Esophagus squamous epithelium (tissue), 5 donors: Measurements from ENCODE around the gene IKZF2. TPM values are rescaled to one million over a fixed set of nuclear protein-coding genes. Genes with fewer than 3 reads are reported as not detected.
A peak's percentile ranks its signal among the peaks of the same experiment; 100 is the strongest.

Experiments
- DNase-seq: peaks from one replicate; lab custom pipeline; 2025; lab: John Stamatoyannopoulos, UW
- H3K27ac ChIP-seq, 4 donors: fragments of 200-600 bp; sonication (generic); one replicate each; pipeline ENCODE4 v1.5.1; 2016 to 2019; ENCODE audit warnings: mild to moderate bottlenecking in 1 of 4
- H3K27me3 ChIP-seq, 4 donors: fragments of 200-600 bp; sonication (generic); 1 replicate in 3 of 4; 2 replicates in 1 of 4; pipeline versions ENCODE4 v1.5.1 to v1.6.0; 2017 to 2021; ENCODE audit warnings: antibody characterized with exemption in 1 of 4
- H3K36me3 ChIP-seq, 3 donors: fragments of 200-600 bp; sonication (generic); one replicate each; pipeline ENCODE4 v1.5.1; 2016 to 2019
- H3K4me1 ChIP-seq, 3 donors: fragments of 200-600 bp; sonication (generic); one replicate each; pipeline ENCODE4 v1.5.1; 2017 to 2019
- H3K4me3 ChIP-seq, 4 donors: fragments of 200-600 bp; sonication (generic); 1 replicate in 3 of 4; 2 replicates in 1 of 4; pipeline ENCODE4 v1.5.1; 2016 to 2019; ENCODE audit warnings: mild to moderate bottlenecking in 2 of 4, moderate library complexity in 1 of 4
- H3K9me3 ChIP-seq, 3 donors: fragments of 200-600 bp; sonication (generic); one replicate each; pipeline ENCODE4 v1.5.1; 2016 to 2019
- POLR2A ChIP-seq, 4 donors: fragments of 450-650 bp; IDR thresholded peaks; one replicate each; pipeline ENCODE4 v1.6.1; 2017; ENCODE audit warnings: antibody characterized with exemption in 4 of 4, mild to moderate bottlenecking in 4 of 4, moderate library complexity in 3 of 4
- WGBS, 2 donors: methylation state at CpG; one replicate each; pipeline ENCODE4 v1.1.5; 2018; 5-methylcytosine and 5-hydroxymethylcytosine counted together
- intact Hi-C: fragments of 100-400 bp; cut with DNase I; formaldehyde crosslinking; loops from one replicate; pipeline ENCODE4 v1.15.0; 2022
- total RNA-seq, 4 donors: library from RNA; depleted of rRNA; stranded (reverse); fragments of >200 nt; gene quantifications; one replicate each; pipeline ENCODE4 v1.1.0, GENCODE V29; 2016
- TF ChIP-seq, protein P1 (sequence below), 6 experiments: fragments of 450-650 bp in 4 of 6; fragments of 200-600 bp in 2 of 6; sonication (generic) in 2 of 6; IDR thresholded peaks; one replicate each; pipeline ENCODE4 v1.5.1; 2016 to 2019; ENCODE audit warnings: antibody characterized with exemption in 6 of 6, mild to moderate bottlenecking in 4 of 6, moderate library complexity in 4 of 6
- donor health status: DM: yes; HTN: yes; CAD: no.

The IKZF2 gene
- total RNA-seq, 4 donors from 2014 or later: 44.1 to 96.1 (median 78.6) TPM

DNA sequence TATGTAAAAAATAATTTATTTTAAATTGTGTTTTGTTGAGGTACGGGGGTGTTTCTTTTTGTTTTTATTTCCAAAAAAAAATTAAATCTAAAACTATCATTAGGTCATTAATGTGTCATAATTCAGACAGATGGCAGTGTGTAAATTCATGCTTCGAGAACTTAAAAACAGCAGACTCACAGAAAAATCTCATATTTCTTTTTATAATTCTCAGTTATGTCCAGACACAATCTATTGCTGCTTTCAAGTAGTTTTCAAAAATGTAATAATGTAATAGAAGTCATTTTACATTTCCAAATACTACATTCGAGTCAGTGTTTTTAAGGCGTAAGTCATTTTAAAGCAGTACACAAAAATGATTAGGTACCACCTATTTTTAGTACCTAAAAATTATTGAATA, 14.3 kb downstream of the IKZF2 start:
- Histone ChIP-seq H3K4me1 (no peaks in the 10 kb centered on the region), H3K9me3 (no peaks in the 10 kb centered on the region), H3K27me3 (no peaks in the 10 kb centered on the region), H3K4me3 (no peak overlapping the region), H3K27ac (no peak overlapping the region), H3K36me3 (peaks cover 0 to 42% (median 0%) of the 10 kb centered on the region in 3 donors)
- WGBS, 2 donors: 83 to 89% methylated on average over 4 of the region's 4 CpGs
- TF ChIP-seq POLR2A (IDR thresholded peaks at IDR 0.05): no peak
- TF ChIP-seq, protein P1, sequence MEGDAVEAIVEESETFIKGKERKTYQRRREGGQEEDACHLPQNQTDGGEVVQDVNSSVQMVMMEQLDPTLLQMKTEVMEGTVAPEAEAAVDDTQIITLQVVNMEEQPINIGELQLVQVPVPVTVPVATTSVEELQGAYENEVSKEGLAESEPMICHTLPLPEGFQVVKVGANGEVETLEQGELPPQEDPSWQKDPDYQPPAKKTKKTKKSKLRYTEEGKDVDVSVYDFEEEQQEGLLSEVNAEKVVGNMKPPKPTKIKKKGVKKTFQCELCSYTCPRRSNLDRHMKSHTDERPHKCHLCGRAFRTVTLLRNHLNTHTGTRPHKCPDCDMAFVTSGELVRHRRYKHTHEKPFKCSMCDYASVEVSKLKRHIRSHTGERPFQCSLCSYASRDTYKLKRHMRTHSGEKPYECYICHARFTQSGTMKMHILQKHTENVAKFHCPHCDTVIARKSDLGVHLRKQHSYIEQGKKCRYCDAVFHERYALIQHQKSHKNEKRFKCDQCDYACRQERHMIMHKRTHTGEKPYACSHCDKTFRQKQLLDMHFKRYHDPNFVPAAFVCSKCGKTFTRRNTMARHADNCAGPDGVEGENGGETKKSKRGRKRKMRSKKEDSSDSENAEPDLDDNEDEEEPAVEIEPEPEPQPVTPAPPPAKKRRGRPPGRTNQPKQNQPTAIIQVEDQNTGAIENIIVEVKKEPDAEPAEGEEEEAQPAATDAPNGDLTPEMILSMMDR (IDR thresholded peaks at IDR 0.05): no peak
- intact Hi-C loops: no loop called here
- no peak for DNase-seq

DNA sequence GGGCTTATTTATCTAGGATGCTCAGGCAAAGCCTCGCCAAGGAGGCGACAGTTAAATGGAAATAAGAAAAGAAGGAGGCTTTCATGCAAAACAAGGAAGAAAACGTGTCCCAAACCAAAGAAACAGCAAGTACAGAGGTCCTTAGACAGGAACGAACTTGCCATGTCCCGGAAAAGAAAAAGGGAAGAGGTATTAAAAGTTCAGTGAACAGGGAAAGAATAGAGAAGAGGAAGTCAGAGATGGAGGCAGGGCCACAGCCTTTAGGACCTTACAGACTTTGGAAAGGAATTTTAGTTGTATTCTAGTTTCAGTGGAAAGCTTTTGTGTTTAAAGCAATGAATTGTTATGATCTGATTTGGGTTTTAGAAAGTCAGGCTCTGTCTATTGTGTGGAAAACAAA, 22.1 kb downstream of the IKZF2 start:
- Histone ChIP-seq H3K4me1 (peaks cover 4 to 23% (median 7%) of the 10 kb centered on the region in 3 donors), H3K9me3 (no peaks in the 10 kb centered on the region), H3K27me3 (no peaks in the 10 kb centered on the region), H3K4me3 (no peak overlapping the region), H3K36me3 (peaks cover 0 to 4% (median 0%) of the 10 kb centered on the region in 3 donors), H3K27ac (peak overlapping the region in 3 of 4 donors; percentile 23 to 57 (median 37))
- intact Hi-C loops: no loop called here
- no peak for TF ChIP-seq POLR2A (IDR thresholded peaks at IDR 0.05)
- TF ChIP-seq, protein P1 (IDR thresholded peaks at IDR 0.05): no peak
- WGBS, 2 donors: 39 to 49% methylated on average over 5 of the region's 5 CpGs
- DNase-seq: no peak

DNA sequence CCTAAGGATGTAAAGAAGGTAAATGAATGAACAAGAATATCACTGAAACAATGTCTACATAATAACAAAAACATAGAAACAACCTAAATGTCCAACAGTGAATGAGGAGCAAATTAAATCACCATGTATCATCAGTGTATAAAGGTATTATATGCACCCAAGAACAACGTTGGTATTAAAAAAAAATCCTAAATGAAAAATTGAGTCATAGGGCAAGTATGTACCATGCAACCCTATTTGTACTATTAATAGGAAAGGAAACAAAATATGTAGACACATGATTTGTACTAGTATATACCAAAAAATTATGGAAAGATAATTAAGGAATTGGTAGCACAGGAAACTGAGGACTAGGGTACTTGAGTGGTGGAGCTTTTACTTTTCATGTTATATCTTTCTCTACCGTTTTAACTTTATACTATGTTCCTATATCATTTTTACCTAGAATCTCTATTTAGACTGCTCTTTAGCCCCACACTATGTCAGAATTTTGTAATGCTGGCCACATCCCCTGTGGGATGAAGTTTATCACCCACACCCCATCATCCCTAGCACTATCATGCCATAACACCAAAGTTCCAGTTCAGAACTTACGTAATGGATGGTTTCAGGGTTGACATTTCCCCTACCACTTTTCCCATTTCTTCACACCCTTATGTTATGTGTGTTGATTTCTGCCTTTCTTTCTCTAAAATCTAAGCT, 25.6 kb downstream of the IKZF2 start:
- H3K4me3 ChIP-seq: no peak overlapping the region
- peaks cover 0 to 4% (median 0%) of the 10 kb centered on the region in 3 donors for H3K36me3 ChIP-seq
- no peak for DNase-seq
- H3K27ac ChIP-seq: no peak overlapping the region
- WGBS, 2 donors: 64% methylated on average over 3 of the region's 3 CpGs
- H3K4me1 ChIP-seq: peaks cover 4 to 29% (median 7%) of the 10 kb centered on the region in 3 donors
- H3K27me3 ChIP-seq: no peaks in the 10 kb centered on the region
- H3K9me3 ChIP-seq: no peaks in the 10 kb centered on the region
- intact Hi-C loops: no loop called here
- no peak for TF ChIP-seq POLR2A (IDR thresholded peaks at IDR 0.05)
- TF ChIP-seq, protein P1 (IDR thresholded peaks at IDR 0.05): no peak

DNA sequence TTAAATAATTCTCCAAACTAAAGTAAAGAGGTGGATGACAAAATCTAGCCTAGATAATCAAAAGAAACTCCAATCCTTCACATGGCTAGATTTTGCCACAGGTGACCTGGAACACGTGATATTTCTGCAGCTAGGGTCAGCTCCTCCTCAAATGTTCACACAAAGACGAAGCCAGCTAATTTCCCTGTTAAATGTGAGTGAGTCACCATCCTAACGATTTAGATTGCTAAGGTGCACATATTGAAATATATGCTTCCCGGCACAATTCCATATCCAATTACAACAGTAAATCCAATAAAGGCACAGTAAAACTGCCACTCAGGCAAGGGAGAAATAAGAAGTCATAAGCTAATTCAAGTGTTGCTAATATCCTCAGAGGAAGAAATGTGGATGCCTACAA, 28.7 kb downstream of the IKZF2 start:
- WGBS, 2 donors: 52 to 71% methylated on average over 4 of the region's 4 CpGs
- H3K9me3 ChIP-seq: no peaks in the 10 kb centered on the region
- H3K27me3 ChIP-seq: no peaks in the 10 kb centered on the region
- intact Hi-C loops: no loop called here
- peaks cover 0 to 29% (median 0%) of the 10 kb centered on the region in 3 donors for H3K4me1 ChIP-seq
- no peak overlapping the region for H3K4me3 ChIP-seq
- no peak for DNase-seq
- TF ChIP-seq, protein P1 (IDR thresholded peaks at IDR 0.05): no peak
- no peak for TF ChIP-seq POLR2A (IDR thresholded peaks at IDR 0.05)
- H3K27ac ChIP-seq: no peak overlapping the region
- H3K36me3 ChIP-seq: no peaks in the 10 kb centered on the region

DNA sequence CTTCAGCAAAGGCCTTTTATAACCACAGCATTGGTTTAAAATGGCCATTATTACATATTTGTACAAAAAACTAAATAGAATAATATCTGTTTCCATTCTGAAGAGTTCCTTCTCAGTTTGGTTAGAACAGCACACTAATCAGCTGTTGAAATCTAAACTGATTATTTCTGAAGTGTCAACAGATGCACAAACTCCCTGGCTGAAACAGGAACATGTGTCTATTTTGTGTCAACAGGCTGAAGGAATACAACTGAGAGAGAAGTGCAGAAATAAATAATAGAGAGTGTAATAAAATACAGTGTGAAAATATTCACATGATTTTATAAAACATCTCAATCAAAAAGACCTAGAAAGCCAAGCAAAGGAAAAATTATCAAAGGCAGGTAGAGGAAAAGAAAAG, 29.7 kb downstream of the IKZF2 start:
- TF ChIP-seq, protein P1 (IDR thresholded peaks at IDR 0.05): no peak
- TF ChIP-seq POLR2A (IDR thresholded peaks at IDR 0.05): no peak
- peaks cover 0 to 29% (median 0%) of the 10 kb centered on the region in 3 donors for H3K4me1 ChIP-seq
- no peaks in the 10 kb centered on the region for H3K36me3 ChIP-seq
- H3K27ac ChIP-seq: no peak overlapping the region
- no peak for DNase-seq
- no peaks in the 10 kb centered on the region for H3K9me3 ChIP-seq
- intact Hi-C loops: no loop called here
- H3K4me3 ChIP-seq: no peak overlapping the region
- no peaks in the 10 kb centered on the region for H3K27me3 ChIP-seq
